Trophoblast cell (in vitro differentiated cells and primary cell): ENCODE data around the gene OR2D3.

Source experiments
- DNase-seq, 2 donors: peaks; one replicate each; pipeline ENCODE4 v3.0.0-alpha.2; 2016
- H2AFZ ChIP-seq: 2 replicates; pipeline ENCODE4 v1.6.1; 2013; ENCODE audit warnings: low read length, moderate library complexity, mild to moderate bottlenecking; ENCODE audit not compliant: insufficient read depth, poor library complexity
- H2AK5ac ChIP-seq: 2 replicates; pipeline ENCODE4 v1.6.1; 2013; ENCODE audit warnings: mild to moderate bottlenecking, low read length
- H2BK120ac ChIP-seq: 2 replicates; pipeline ENCODE4 v1.6.1; 2013; ENCODE audit warnings: low read length, mild to moderate bottlenecking, moderate library complexity; ENCODE audit not compliant: insufficient read depth, poor library complexity
- H2BK12ac ChIP-seq: 2 replicates; pipeline ENCODE4 v1.6.1; 2013; ENCODE audit warnings: mild to moderate bottlenecking, low read length, moderate library complexity
- H2BK5ac ChIP-seq: 2 replicates; pipeline ENCODE4 v1.6.1; 2013; ENCODE audit warnings: low read length, low read depth, moderate library complexity, mild to moderate bottlenecking; ENCODE audit not compliant: poor library complexity
- H3K14ac ChIP-seq: 2 replicates; pipeline ENCODE4 v1.6.1; 2013; ENCODE audit warnings: mild to moderate bottlenecking, low read length
- H3K18ac ChIP-seq: 2 replicates; pipeline ENCODE4 v1.6.1; 2013; ENCODE audit warnings: mild to moderate bottlenecking, low read length
- H3K23ac ChIP-seq: 2 replicates; pipeline ENCODE4 v1.6.1; 2013; ENCODE audit warnings: low read length
- H3K27ac ChIP-seq: 2 replicates; pipeline ENCODE4 v1.5.1; 2013; ENCODE audit warnings: low read depth, mild to moderate bottlenecking, inconsistent platforms, low read length, moderate library complexity
- H3K27me3 ChIP-seq: 2 replicates; pipeline ENCODE4 v1.6.1; 2013; ENCODE audit warnings: inconsistent platforms, mild to moderate bottlenecking, low read length, moderate library complexity; ENCODE audit not compliant: insufficient read depth
- H3K36me3 ChIP-seq, 2 experiments: 1 replicate in 1 of 2; 2 replicates in 1 of 2; pipeline ENCODE4 v1.6.1; 2013; ENCODE audit warnings: low read length in 2 of 2, mild to moderate bottlenecking in 2 of 2, moderate library complexity in 1 of 2; ENCODE audit not compliant: insufficient read depth in 2 of 2, control insufficient read depth in 1 of 2
- H3K4ac ChIP-seq: 2 replicates; pipeline ENCODE4 v1.6.1; 2013; ENCODE audit warnings: low read depth, mild to moderate bottlenecking, low read length, moderate library complexity
- H3K4me1 ChIP-seq, 2 experiments: 1 replicate in 1 of 2; 2 replicates in 1 of 2; pipeline ENCODE4 v1.6.1; 2013; ENCODE audit warnings: low read length in 2 of 2, mild to moderate bottlenecking in 2 of 2, moderate library complexity in 1 of 2; ENCODE audit not compliant: insufficient read depth in 2 of 2, control insufficient read depth in 1 of 2
- H3K4me2 ChIP-seq: 2 replicates; pipeline ENCODE4 v1.6.1; 2013; ENCODE audit warnings: inconsistent platforms, mild to moderate bottlenecking, low read length, moderate library complexity
- H3K4me3 ChIP-seq: 2 replicates; pipeline ENCODE4 v1.5.1; 2013; ENCODE audit warnings: mild to moderate bottlenecking, low read depth, low read length, inconsistent platforms
- H3K79me1 ChIP-seq: one replicate; pipeline ENCODE4 v1.6.1; 2013; ENCODE audit warnings: low read length
- H3K79me2 ChIP-seq: 2 replicates; pipeline ENCODE4 v1.6.1; 2013; ENCODE audit warnings: low read length, mild to moderate bottlenecking; ENCODE audit not compliant: control insufficient read depth, insufficient read depth, poor library complexity
- H3K9ac ChIP-seq: 2 replicates; pipeline ENCODE4 v1.6.1; 2013; ENCODE audit warnings: mild to moderate bottlenecking, low read length
- H3K9me3 ChIP-seq: 2 replicates; pipeline ENCODE4 v1.6.1; 2013; ENCODE audit warnings: low read depth, mild to moderate bottlenecking, control low read depth, inconsistent platforms, low read length; ENCODE audit not compliant: insufficient read depth
- H4K12ac ChIP-seq: 2 replicates; pipeline ENCODE4 v1.6.1; 2013; ENCODE audit warnings: low read depth, mild to moderate bottlenecking, low read length, moderate library complexity
- H4K8ac ChIP-seq: 2 replicates; pipeline ENCODE4 v1.6.1; 2013; ENCODE audit warnings: low read depth, mild to moderate bottlenecking, low read length, moderate library complexity
- H4K91ac ChIP-seq: one replicate; pipeline ENCODE4 v1.6.1; 2013; ENCODE audit warnings: low read depth, mild to moderate bottlenecking, low read length, moderate library complexity
- WGBS: extraction: QIAGEN DNeasy Blood & Tissue Kit; methylation state at CpG from one replicate; pipeline ENCODE4 v1.1.7; 2013; ENCODE audit warnings: missing lambda C conversion rate; ENCODE audit not compliant: insufficient read length, insufficient coverage; ENCODE audit errors: extremely low coverage; 5-methylcytosine and 5-hydroxymethylcytosine counted together

Gene OR2D3

GRCh38 chr11:6927030-6927617, 6.3 kb downstream of the OR2D3 start:
- Histone ChIP-seq H3K4ac (no peak overlapping the region), H4K12ac (no peak overlapping the region), H2BK120ac (no peak overlapping the region), H2BK5ac (no peak overlapping the region), H3K23ac (no peak overlapping the region), H3K4me3 (peak overlapping the region; percentile 79), H2AFZ (peak overlapping the region; percentile 81), H3K9me3 (no peaks in the 10 kb centered on the region), H2AK5ac (no peak overlapping the region), H4K91ac (no peak overlapping the region), H3K79me1 (peaks cover 3% of the 10 kb centered on the region), H3K27ac (no peak overlapping the region), H3K18ac (no peak overlapping the region), H3K4me2 (peak overlapping the region; percentile 71), H3K9ac (peak overlapping the region; percentile 3), H4K8ac (no peak overlapping the region), H3K14ac (no peak overlapping the region), H3K36me3 (no peaks in the 10 kb centered on the region), H2BK12ac (no peak overlapping the region), H3K4me1 (peaks cover under 1 to 9% of the 10 kb centered on the region in 2 experiments), H3K27me3 (no peaks in the 10 kb centered on the region), H3K79me2 (peaks cover 3% of the 10 kb centered on the region)
- peak in 1 of 2 donors; percentile 52 for DNase-seq
- WGBS: 100% methylated on average over 1 of the region's 11 CpGs

GRCh38 chr11:6928916-6929315, 8.1 kb downstream of the OR2D3 start:
- Histone ChIP-seq H3K9ac (no peak overlapping the region), H3K9me3 (no peaks in the 10 kb centered on the region), H3K27me3 (no peaks in the 10 kb centered on the region), H2BK12ac (no peak overlapping the region), H3K4me3 (no peak overlapping the region), H3K27ac (no peak overlapping the region), H4K91ac (no peak overlapping the region), H4K8ac (no peak overlapping the region), H2AFZ (no peak overlapping the region), H2BK120ac (no peak overlapping the region), H4K12ac (no peak overlapping the region), H3K79me2 (peaks cover 3% of the 10 kb centered on the region), H2BK5ac (no peak overlapping the region), H3K23ac (no peak overlapping the region), H3K36me3 (no peaks in the 10 kb centered on the region), H3K14ac (no peak overlapping the region), H3K18ac (no peak overlapping the region), H3K4me2 (no peak overlapping the region), H2AK5ac (no peak overlapping the region), H3K4ac (no peak overlapping the region), H3K79me1 (peaks cover 3% of the 10 kb centered on the region), H3K4me1 (peaks cover 2 to 12% of the 10 kb centered on the region in 2 experiments)
- WGBS: no CpG with 5 or more reads among the region's 4 CpGs
- DNase-seq: no peak

- H2AFZ ChIP-seq: no peak overlapping the region
- WGBS: no CpG with 5 or more reads among the region's 3 CpGs
- H3K79me2 ChIP-seq: peaks cover 3% of the 10 kb centered on the region
- H2BK5ac ChIP-seq: no peak overlapping the region
- peaks cover 2 to 12% of the 10 kb centered on the region in 2 experiments for H3K4me1 ChIP-seq
- no peaks in the 10 kb centered on the region for H3K27me3 ChIP-seq
- no peaks in the 10 kb centered on the region for H3K9me3 ChIP-seq
- no peak overlapping the region for H3K27ac ChIP-seq
- H4K91ac ChIP-seq: no peak overlapping the region
- H3K18ac ChIP-seq: no peak overlapping the region
- no peak overlapping the region for H3K14ac ChIP-seq
- H2BK12ac ChIP-seq: no peak overlapping the region
- H2BK120ac ChIP-seq: no peak overlapping the region
- H4K12ac ChIP-seq: no peak overlapping the region
- peaks cover 3% of the 10 kb centered on the region for H3K79me1 ChIP-seq
- no peak overlapping the region for H3K4me3 ChIP-seq
- H3K4ac ChIP-seq: no peak overlapping the region
- DNase-seq: no peak
- H2AK5ac ChIP-seq: no peak overlapping the region
- H3K23ac ChIP-seq: no peak overlapping the region
- no peak overlapping the region for H3K4me2 ChIP-seq
- no peak overlapping the region for H3K9ac ChIP-seq
- no peaks in the 10 kb centered on the region for H3K36me3 ChIP-seq
- no peak overlapping the region for H4K8ac ChIP-seq
Observed at GRCh38 chr11:6931146-6931713, 10.4 kb downstream of the OR2D3 start.

GRCh38 chr11:6932145-6932544, 11.3 kb downstream of the OR2D3 start:
- Histone ChIP-seq H2BK12ac (no peak overlapping the region), H3K36me3 (no peaks in the 10 kb centered on the region), H4K91ac (no peak overlapping the region), H3K4me1 (peaks cover 2 to 12% of the 10 kb centered on the region in 2 experiments), H3K79me2 (no peaks in the 10 kb centered on the region), H2BK5ac (peak overlapping the region; percentile 13), H4K8ac (no peak overlapping the region), H3K27ac (peak overlapping the region; percentile 65), H3K4me3 (no peak overlapping the region), H2AFZ (no peak overlapping the region), H3K23ac (no peak overlapping the region), H3K4ac (no peak overlapping the region), H3K18ac (no peak overlapping the region), H3K27me3 (no peaks in the 10 kb centered on the region), H2BK120ac (no peak overlapping the region), H3K9ac (no peak overlapping the region), H3K9me3 (no peaks in the 10 kb centered on the region), H3K79me1 (no peaks in the 10 kb centered on the region), H2AK5ac (no peak overlapping the region), H3K14ac (no peak overlapping the region), H3K4me2 (no peak overlapping the region), H4K12ac (peak overlapping the region; percentile 54)
- DNase-seq: no peak
- whole genome bisulfite sequencing: no CpG with 5 or more reads among the region's 7 CpGs
